ENCODE results near the gene EFHD2. TPM values are rescaled to one million over a fixed set of nuclear protein-coding genes. Genes with fewer than 3 reads are reported as not detected.
"Not testable (repeated sequence)": the region's sequence is repeated elsewhere in the genome, so short reads cannot be mapped to it uniquely, and the experiment has no call there.

The EFHD2 gene
- total and polyA plus RNA-seq, 2 donors, result 36.3 to 62.3 TPM

DNA sequence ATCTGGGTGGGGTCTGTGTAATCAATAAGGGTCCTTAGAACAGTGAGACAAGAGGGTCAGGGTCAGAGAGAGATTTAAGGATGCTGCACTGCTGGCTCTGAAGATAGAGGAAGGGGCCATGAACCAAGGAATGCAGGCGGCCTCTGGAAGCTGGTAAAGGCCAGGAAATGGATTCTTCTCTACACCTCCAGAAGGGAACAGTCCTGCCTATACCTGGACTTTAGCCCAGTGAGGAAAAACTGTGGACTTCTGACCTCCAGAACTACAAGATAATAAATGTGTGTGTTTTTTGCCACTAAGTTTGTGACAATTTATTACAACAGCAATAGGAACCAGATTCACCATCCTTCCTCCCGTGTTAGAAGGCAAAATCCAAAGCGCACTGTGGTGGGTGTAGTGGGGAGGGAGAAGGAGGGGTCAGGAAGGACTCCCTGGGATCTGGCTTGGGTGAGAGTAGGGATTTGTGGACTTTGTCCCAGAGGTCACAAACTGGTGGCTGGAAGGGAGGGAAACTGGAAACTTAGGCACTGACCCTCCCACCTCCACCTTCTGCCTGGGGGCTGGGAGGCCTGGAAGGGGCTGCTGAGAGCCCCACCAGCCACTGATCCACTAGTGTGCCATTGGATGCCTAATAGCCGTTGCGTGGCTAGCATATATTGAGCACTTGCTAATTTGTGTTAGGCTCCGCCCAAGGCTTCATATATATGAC, 41.5 kb downstream of the EFHD2 start:
- H3K4me1 ChIP-seq (ENCODE audit: control insufficient read depth in 2 of 2, insufficient read depth in 2 of 2, low read length in 2 of 2), result no peaks in the 10 kb centered on the region
- WGBS, result 96% methylated on average over 6 of the region's 6 CpGs
- no peaks in the 10 kb centered on the region for H3K36me3 ChIP-seq (ENCODE audit: control insufficient read depth in 2 of 2, insufficient read depth in 2 of 2, low read length in 1 of 2)
- H3K27me3 ChIP-seq (ENCODE audit: control insufficient read depth in 2 of 2, insufficient read depth in 1 of 2, low read length in 1 of 2), result peaks cover 0 to 4% of the 10 kb centered on the region in 2 donors
- no peak for DNase-seq (ENCODE audit: low read depth in 6 of 9, low spot score in 9 of 9)
- H3K9me3 ChIP-seq (ENCODE audit: control insufficient read depth in 2 of 2, insufficient read depth in 1 of 2, low read length in 1 of 2), result no peaks in the 10 kb centered on the region
- H3K4me3 ChIP-seq (ENCODE audit: low read length in 2 of 2), result no peak overlapping the region
- no peak overlapping the region for H3K27ac ChIP-seq (ENCODE audit: low read depth in 1 of 2, low read length in 1 of 2)

DNA sequence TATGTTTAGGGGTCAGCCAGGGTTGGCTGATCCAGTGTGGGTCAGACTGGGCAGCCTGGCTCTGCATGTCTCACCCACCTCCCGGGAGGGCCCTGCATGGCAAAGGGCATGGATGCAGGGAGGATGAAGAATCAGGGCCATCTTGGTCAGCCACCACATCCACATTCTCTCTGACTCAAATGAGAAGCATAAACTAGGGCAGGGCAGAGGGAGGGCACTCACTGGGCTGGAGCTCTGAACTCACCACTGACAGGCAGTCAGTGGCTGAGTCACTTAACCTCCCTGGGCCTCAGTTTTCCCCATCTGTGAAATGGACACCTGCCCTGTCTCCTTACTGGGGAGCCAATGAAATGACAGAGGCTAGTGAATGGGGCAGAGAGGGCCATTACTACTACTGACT, 42.5 kb downstream of the EFHD2 start:
- Histone ChIP-seq H3K36me3 (ENCODE audit: control insufficient read depth in 2 of 2, insufficient read depth in 2 of 2, low read length in 1 of 2) (no peaks in the 10 kb centered on the region), H3K9me3 (ENCODE audit: control insufficient read depth in 2 of 2, insufficient read depth in 1 of 2, low read length in 1 of 2) (no peaks in the 10 kb centered on the region), H3K4me1 (ENCODE audit: control insufficient read depth in 2 of 2, insufficient read depth in 2 of 2, low read length in 2 of 2) (no peaks in the 10 kb centered on the region), H3K27me3 (ENCODE audit: control insufficient read depth in 2 of 2, insufficient read depth in 1 of 2, low read length in 1 of 2) (no peaks in the 10 kb centered on the region), H3K4me3 (ENCODE audit: low read length in 2 of 2) (no peak overlapping the region), H3K27ac (ENCODE audit: low read depth in 1 of 2, low read length in 1 of 2) (no peak overlapping the region)
- DNase-seq (ENCODE audit: low read depth in 6 of 9, low spot score in 9 of 9), result no peak
- 98% methylated on average over 1 of the region's 1 CpG for WGBS

- no peaks in the 10 kb centered on the region for H3K27me3 ChIP-seq (ENCODE audit: control insufficient read depth in 2 of 2, insufficient read depth in 1 of 2, low read length in 1 of 2)
- H3K4me3 ChIP-seq (ENCODE audit: low read length in 2 of 2), result no peak overlapping the region
- WGBS, result 97% methylated on average over 10 of the region's 10 CpGs
- H3K9me3 ChIP-seq (ENCODE audit: control insufficient read depth in 2 of 2, insufficient read depth in 1 of 2, low read length in 1 of 2), result no peaks in the 10 kb centered on the region
- DNase-seq (ENCODE audit: low read depth in 6 of 9, low spot score in 9 of 9), result no peak
- no peaks in the 10 kb centered on the region for H3K36me3 ChIP-seq (ENCODE audit: control insufficient read depth in 2 of 2, insufficient read depth in 2 of 2, low read length in 1 of 2)
- H3K4me1 ChIP-seq (ENCODE audit: control insufficient read depth in 2 of 2, insufficient read depth in 2 of 2, low read length in 2 of 2), result no peaks in the 10 kb centered on the region
- no peak overlapping the region for H3K27ac ChIP-seq (ENCODE audit: low read depth in 1 of 2, low read length in 1 of 2)
Observed at GRCh38 chr1:15452866-15453571, 43.3 kb downstream of the EFHD2 start.

- DNase-seq (ENCODE audit: low read depth in 6 of 9, low spot score in 9 of 9), result no peak
- Histone ChIP-seq H3K4me3 (ENCODE audit: low read length in 2 of 2) (no peak overlapping the region), H3K4me1 (ENCODE audit: control insufficient read depth in 2 of 2, insufficient read depth in 2 of 2, low read length in 2 of 2) (no peaks in the 10 kb centered on the region), H3K27me3 (ENCODE audit: control insufficient read depth in 2 of 2, insufficient read depth in 1 of 2, low read length in 1 of 2) (no peaks in the 10 kb centered on the region), H3K27ac (ENCODE audit: low read depth in 1 of 2, low read length in 1 of 2) (no peak overlapping the region), H3K36me3 (ENCODE audit: control insufficient read depth in 2 of 2, insufficient read depth in 2 of 2, low read length in 1 of 2) (no peaks in the 10 kb centered on the region), H3K9me3 (ENCODE audit: control insufficient read depth in 2 of 2, insufficient read depth in 1 of 2, low read length in 1 of 2) (no peaks in the 10 kb centered on the region)
- 89% methylated on average over 11 of the region's 11 CpGs for WGBS
Observed at GRCh38 chr1:15453734-15454133, 44.0 kb downstream of the EFHD2 start.

- no peak overlapping the region for H3K27ac ChIP-seq (ENCODE audit: low read depth in 1 of 2, low read length in 1 of 2)
- no peaks in the 10 kb centered on the region for H3K27me3 ChIP-seq (ENCODE audit: control insufficient read depth in 2 of 2, insufficient read depth in 1 of 2, low read length in 1 of 2)
- no peak for DNase-seq (ENCODE audit: low read depth in 6 of 9, low spot score in 9 of 9)
- no peaks in the 10 kb centered on the region for H3K36me3 ChIP-seq (ENCODE audit: control insufficient read depth in 2 of 2, insufficient read depth in 2 of 2, low read length in 1 of 2)
- H3K4me1 ChIP-seq (ENCODE audit: control insufficient read depth in 2 of 2, insufficient read depth in 2 of 2, low read length in 2 of 2), result no peaks in the 10 kb centered on the region
- no peak overlapping the region for H3K4me3 ChIP-seq (ENCODE audit: low read length in 2 of 2)
- H3K9me3 ChIP-seq (ENCODE audit: control insufficient read depth in 2 of 2, insufficient read depth in 1 of 2, low read length in 1 of 2), result no peaks in the 10 kb centered on the region
- WGBS, result 91% methylated on average over 3 of the region's 3 CpGs
Observed at GRCh38 chr1:15454256-15454655, 44.6 kb downstream of the EFHD2 start.

GRCh38 chr1:15455522-15455921, 45.8 kb downstream of the EFHD2 start:
- Histone ChIP-seq H3K4me1 (ENCODE audit: control insufficient read depth in 2 of 2, insufficient read depth in 2 of 2, low read length in 2 of 2) (no peaks in the 10 kb centered on the region), H3K4me3 (ENCODE audit: low read length in 2 of 2) (no peak overlapping the region), H3K27ac (ENCODE audit: low read depth in 1 of 2, low read length in 1 of 2) (no peak overlapping the region), H3K27me3 (ENCODE audit: control insufficient read depth in 2 of 2, insufficient read depth in 1 of 2, low read length in 1 of 2) (no peaks in the 10 kb centered on the region), H3K9me3 (ENCODE audit: control insufficient read depth in 2 of 2, insufficient read depth in 1 of 2, low read length in 1 of 2) (no peaks in the 10 kb centered on the region), H3K36me3 (ENCODE audit: control insufficient read depth in 2 of 2, insufficient read depth in 2 of 2, low read length in 1 of 2) (no peaks in the 10 kb centered on the region)
- no peak for DNase-seq (ENCODE audit: low read depth in 6 of 9, low spot score in 9 of 9)
- WGBS, result 81% methylated on average over 6 of the region's 6 CpGs

GRCh38 chr1:15456313-15456954, 46.7 kb downstream of the EFHD2 start, which contains the start of gene CELA2A:
TSS of gene CELA2A (plus strand) at chr1:15456732. CDS start at chr1:15456754, 22 bp downstream.
- no peaks in the 10 kb centered on the region for H3K36me3 ChIP-seq (ENCODE audit: control insufficient read depth in 2 of 2, insufficient read depth in 2 of 2, low read length in 1 of 2)
- WGBS, result 93% methylated on average over 8 of the region's 8 CpGs

GRCh38 chr1:15457585-15457984, 47.9 kb downstream of the EFHD2 start:
- Histone ChIP-seq H3K27ac (ENCODE audit: low read depth in 1 of 2, low read length in 1 of 2) (no peak overlapping the region), H3K4me1 (ENCODE audit: control insufficient read depth in 2 of 2, insufficient read depth in 2 of 2, low read length in 2 of 2) (no peaks in the 10 kb centered on the region), H3K4me3 (ENCODE audit: low read length in 2 of 2) (no peak overlapping the region), H3K36me3 (ENCODE audit: control insufficient read depth in 2 of 2, insufficient read depth in 2 of 2, low read length in 1 of 2) (no peaks in the 10 kb centered on the region), H3K9me3 (ENCODE audit: control insufficient read depth in 2 of 2, insufficient read depth in 1 of 2, low read length in 1 of 2) (no peaks in the 10 kb centered on the region), H3K27me3 (ENCODE audit: control insufficient read depth in 2 of 2, insufficient read depth in 1 of 2, low read length in 1 of 2) (no peaks in the 10 kb centered on the region)
- DNase-seq (ENCODE audit: low read depth in 6 of 9, low spot score in 9 of 9), result no peak
- WGBS, result 92% methylated on average over 2 of the region's 2 CpGs

More at GRCh38 chr1:15456313-15456954, 46.7 kb downstream of the EFHD2 start, which contains the start of gene CELA2A:
- no peaks in the 10 kb centered on the region for H3K9me3 ChIP-seq (ENCODE audit: control insufficient read depth in 2 of 2, insufficient read depth in 1 of 2, low read length in 1 of 2)
- no peak within 1 kb of the TSS for H3K4me3 ChIP-seq (ENCODE audit: low read length in 2 of 2)
- no peaks in the 10 kb centered on the region for H3K27me3 ChIP-seq (ENCODE audit: control insufficient read depth in 2 of 2, insufficient read depth in 1 of 2, low read length in 1 of 2)
- H3K4me1 ChIP-seq (ENCODE audit: control insufficient read depth in 2 of 2, insufficient read depth in 2 of 2, low read length in 2 of 2), result no peaks in the 10 kb centered on the region
- H3K27ac ChIP-seq (ENCODE audit: low read depth in 1 of 2, low read length in 1 of 2), result no peak within 1 kb of the TSS
- no peak for DNase-seq (ENCODE audit: low read depth in 6 of 9, low spot score in 9 of 9)

- H3K27me3 ChIP-seq (ENCODE audit: control insufficient read depth in 2 of 2, insufficient read depth in 1 of 2, low read length in 1 of 2); H3K27ac ChIP-seq (ENCODE audit: low read depth in 1 of 2, low read length in 1 of 2); H3K4me1 ChIP-seq (ENCODE audit: control insufficient read depth in 2 of 2, insufficient read depth in 2 of 2, low read length in 2 of 2); DNase-seq (ENCODE audit: low read depth in 6 of 9, low spot score in 9 of 9); H3K9me3 ChIP-seq (ENCODE audit: control insufficient read depth in 2 of 2, insufficient read depth in 1 of 2, low read length in 1 of 2); H3K36me3 ChIP-seq (ENCODE audit: control insufficient read depth in 2 of 2, insufficient read depth in 2 of 2, low read length in 1 of 2); H3K4me3 ChIP-seq (ENCODE audit: low read length in 2 of 2): not testable (repeated sequence)
- WGBS, result 96% methylated on average over 4 of the region's 4 CpGs
Observed at GRCh38 chr1:15458388-15458787, 48.7 kb downstream of the EFHD2 start.
